Left ventricle myocardium inferior (tissue), 1 donor: ENCODE results near the gene RASSF7. TPM values are rescaled to one million over a fixed set of nuclear protein-coding genes. Genes with fewer than 3 reads are reported as not detected.

Experiments
- DNase-seq: peaks from one replicate; pipeline ENCODE4 v3.0.0-alpha.2; 2020
- H3K27ac ChIP-seq: fragments of 200-600 bp; replicated peaks from 2 replicates; pipeline ENCODE4 v1.8.0; 2021
- H3K27me3 ChIP-seq: fragments of 200-600 bp; 2 replicates; pipeline ENCODE4 v1.8.0; 2021; ENCODE audit warnings: low read depth
- H3K36me3 ChIP-seq: fragments of 200-600 bp; 2 replicates; pipeline ENCODE4 v1.8.0; 2021
- H3K4me1 ChIP-seq: fragments of 200-600 bp; 2 replicates; pipeline ENCODE4 v1.8.0; 2021
- H3K4me3 ChIP-seq: fragments of 200-600 bp; 2 replicates; pipeline ENCODE4 v1.8.0; 2021; ENCODE audit warnings: mild to moderate bottlenecking, moderate library complexity
- H3K9me3 ChIP-seq: fragments of 200-600 bp; replicated peaks from 2 replicates; pipeline ENCODE4 v1.8.0; 2021
- CTCF ChIP-seq: fragments of 200-600 bp; IDR thresholded peaks from 2 replicates; pipeline ENCODE4 v1.8.0; 2021; ENCODE audit warnings: antibody characterized with exemption, mild to moderate bottlenecking, borderline replicate concordance
- intact Hi-C: fragments of 100-400 bp; cut with micrococcal nuclease; formaldehyde crosslinking; loops from one replicate; pipeline ENCODE4 v1.11.0; 2022
- total RNA-seq: library from RNA; stranded (reverse); fragmentation: NEBNext Ultra II Directional; extraction: Animal tissue kit (Norgen Biotek cat#: 25700); gene quantifications from one replicate; pipeline ENCODE4 v1.2.1, GENCODE V29; 2021
- donor health status: DM: no; HTN: yes; CAD: no; lungs with severe emphysema.

RASSF7 gene
- total RNA-seq, 1 donor from 2014 or later, result 4.5 TPM

GRCh38 chr11:597166-597725 lies 36.5 kb downstream of the RASSF7 start:
- H3K27ac ChIP-seq, result no peak overlapping the region
- no peaks in the 10 kb centered on the region for H3K27me3 ChIP-seq
- no peak for TF ChIP-seq CTCF
- H3K9me3 ChIP-seq, result no peaks in the 10 kb centered on the region
- intact Hi-C loops, result no loop called here
- no peak for DNase-seq
- no peak overlapping the region for H3K4me3 ChIP-seq
- no peaks in the 10 kb centered on the region for H3K4me1 ChIP-seq
- peaks cover 100% of the 10 kb centered on the region for H3K36me3 ChIP-seq

DNA sequence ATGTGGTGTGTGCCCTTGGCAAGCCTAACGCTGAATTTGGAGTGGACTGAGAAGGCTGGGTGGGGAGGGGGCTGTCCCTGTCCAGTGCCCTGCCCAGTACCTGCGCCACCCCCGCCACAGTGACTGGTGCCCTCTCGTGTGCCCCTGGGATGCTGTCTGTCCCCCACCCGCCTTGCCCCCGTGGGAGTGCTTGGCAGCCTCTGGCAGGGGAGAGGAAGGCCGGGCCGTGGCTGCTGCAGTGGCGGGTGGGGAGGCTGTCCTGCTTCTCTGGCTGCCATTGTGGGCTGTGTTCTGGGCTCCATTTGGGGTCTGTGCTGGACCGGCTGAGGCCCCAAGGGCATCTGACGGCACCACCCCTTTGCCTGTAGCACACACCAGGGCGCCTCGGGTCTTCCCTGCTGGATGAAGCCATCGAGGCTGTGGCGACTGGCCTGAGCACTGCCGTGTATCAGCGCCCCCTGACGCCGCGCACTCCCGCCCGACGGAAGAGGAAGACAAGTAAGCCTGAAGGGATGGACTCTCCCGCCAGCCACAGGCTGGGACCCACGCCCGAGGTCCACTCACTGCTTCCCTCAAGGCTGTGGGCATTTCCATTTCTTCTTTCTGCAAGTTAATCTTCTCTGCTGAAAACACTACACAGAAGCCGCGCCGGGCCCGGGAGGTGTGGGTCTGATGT lies 37.4 kb downstream of the RASSF7 start:
- H3K4me3 ChIP-seq, result no peak overlapping the region
- H3K36me3 ChIP-seq, result peaks cover 100% of the 10 kb centered on the region
- H3K27ac ChIP-seq, result no peak overlapping the region
- intact Hi-C loops, result no loop called here
- H3K4me1 ChIP-seq, result no peaks in the 10 kb centered on the region
- no peak for TF ChIP-seq CTCF
- H3K27me3 ChIP-seq, result no peaks in the 10 kb centered on the region
- no peak for DNase-seq
- H3K9me3 ChIP-seq, result no peaks in the 10 kb centered on the region

DNA sequence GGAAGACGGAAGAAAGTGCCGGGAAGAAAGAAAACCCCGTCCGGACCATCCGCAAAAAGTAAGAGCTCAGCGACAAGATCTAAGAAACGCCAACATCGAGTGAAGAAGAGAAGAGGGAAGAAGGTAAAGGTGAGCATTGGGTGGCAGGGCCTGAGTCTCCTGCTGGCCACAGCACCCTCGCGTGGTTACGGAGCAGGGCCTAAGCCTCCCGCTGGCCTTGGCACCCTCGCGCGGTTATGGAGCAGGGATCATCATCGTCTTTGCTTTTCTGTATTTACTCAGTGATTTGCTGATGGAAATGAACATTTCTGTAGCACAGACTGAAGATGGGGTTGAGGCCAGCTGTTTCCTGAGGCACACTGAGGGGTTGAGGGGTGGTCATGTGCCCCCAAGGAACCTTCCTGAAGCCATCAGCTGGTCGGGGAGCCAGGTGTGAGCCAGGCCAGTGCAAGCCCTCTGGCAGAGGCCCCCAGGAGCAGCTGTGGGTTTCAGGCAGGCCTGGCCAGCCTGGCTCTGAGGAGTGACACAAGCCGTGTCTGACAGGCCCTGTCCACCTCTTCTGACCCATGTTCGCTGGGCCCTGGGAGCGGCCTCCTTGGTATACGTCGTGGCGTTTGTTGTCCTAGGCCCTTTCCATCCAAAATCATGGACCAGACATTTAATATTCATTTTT lies 40.9 kb downstream of the RASSF7 start:
- H3K27me3 ChIP-seq, result no peaks in the 10 kb centered on the region
- intact Hi-C loops, result no loop called here
- H3K36me3 ChIP-seq, result peaks cover 100% of the 10 kb centered on the region

GRCh38 chr11:603154-603553 lies 42.4 kb downstream of the RASSF7 start:
- intact Hi-C loops, result no loop called here
- DNase-seq, result no peak
- H3K4me1 ChIP-seq, result peaks cover 15% of the 10 kb centered on the region
- H3K27me3 ChIP-seq, result no peaks in the 10 kb centered on the region
- H3K4me3 ChIP-seq, result no peak overlapping the region
- H3K9me3 ChIP-seq, result no peaks in the 10 kb centered on the region
- no peak for TF ChIP-seq CTCF
- no peak overlapping the region for H3K27ac ChIP-seq
- H3K36me3 ChIP-seq, result peaks cover 100% of the 10 kb centered on the region

More for the DNA sequence above, 40.9 kb downstream of the RASSF7 start:
- DNase-seq, result no peak
- Histone ChIP-seq H3K27ac (no peak overlapping the region), H3K4me1 (peaks cover 11% of the 10 kb centered on the region), H3K9me3 (no peaks in the 10 kb centered on the region), H3K4me3 (no peak overlapping the region)
- TF ChIP-seq CTCF, result no peak

DNA sequence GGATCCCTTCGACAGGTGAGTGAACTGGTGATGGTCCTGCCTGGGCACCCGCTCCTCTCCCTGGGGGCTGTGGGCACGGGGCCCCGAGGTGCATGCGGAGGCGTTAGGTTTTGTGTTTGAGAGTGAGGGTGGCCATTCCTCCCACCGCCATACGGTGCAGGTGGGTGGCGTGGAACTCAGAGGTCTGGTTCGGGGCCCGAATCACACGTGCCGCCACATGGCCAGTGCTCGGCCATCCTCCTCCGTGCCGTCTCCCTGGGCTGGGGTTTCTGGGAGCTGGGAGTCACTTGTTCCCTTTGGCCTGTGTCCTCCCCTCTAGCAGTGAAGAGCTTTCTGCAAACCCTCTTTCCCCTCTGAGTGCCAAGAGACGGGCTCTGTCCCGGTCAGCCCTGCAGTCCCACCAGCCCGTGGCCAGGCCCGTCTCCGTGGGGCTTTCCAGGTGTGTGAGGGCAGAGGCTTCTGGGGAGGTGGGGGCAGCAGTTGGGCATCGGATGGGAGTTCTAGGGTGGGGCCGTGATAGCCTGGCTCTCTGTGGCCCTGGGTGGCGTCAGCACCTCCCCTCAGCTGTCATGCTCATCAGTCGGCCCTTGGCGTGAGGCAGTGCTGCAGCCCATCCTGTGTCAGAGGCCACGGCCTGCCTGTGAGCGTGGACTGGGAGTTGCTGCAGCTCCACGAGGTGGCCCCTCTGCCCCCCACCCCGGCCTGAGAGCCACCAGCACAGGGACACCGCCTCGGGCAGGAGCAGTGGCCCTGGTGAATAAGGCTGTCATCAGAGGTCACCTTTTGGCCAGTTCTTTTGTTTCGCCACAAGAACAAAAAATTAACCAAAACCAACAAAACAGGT lies 44.7 kb downstream of the RASSF7 start:
- Histone ChIP-seq H3K36me3 (peaks cover 100% of the 10 kb centered on the region), H3K9me3 (no peaks in the 10 kb centered on the region), H3K4me1 (peaks cover 25% of the 10 kb centered on the region), H3K27me3 (no peaks in the 10 kb centered on the region), H3K27ac (peak overlapping the region; percentile 72), H3K4me3 (no peak overlapping the region)
- DNase-seq, result no peak
- intact Hi-C loops, result no loop called here
- no peak for TF ChIP-seq CTCF
